Heart left ventricle (tissue), 16 donors: ENCODE results near the gene ADNP. TPM values are rescaled to one million over a fixed set of nuclear protein-coding genes. Genes with fewer than 3 reads are reported as not detected.
A peak's percentile ranks its signal among the peaks of the same experiment; 100 is the strongest.

Source experiments
- ATAC-seq, 4 donors: fragments of 200-7000 bp; cut with Tn5 transposase; one replicate each; pipeline ENCODE4 v1.9.1; 2020 to 2022; ENCODE audit warnings: moderate library complexity in 4 of 4, mild to moderate bottlenecking in 3 of 4, moderate number of reproducible peaks in 1 of 4
- DNase-seq, 5 donors: peaks; one replicate each; pipeline ENCODE4 v3.0.0-alpha.2; 2020
- H3K27ac ChIP-seq, 12 donors: fragments of 200-600 bp; sonication (generic) in 4 of 12; one replicate each; pipeline versions ENCODE4 v1.5.0 to v1.8.0; 2016 to 2022; ENCODE audit warnings: mild to moderate bottlenecking in 2 of 12
- H3K27me3 ChIP-seq, 9 donors: fragments of 200-600 bp; sonication (generic) in 2 of 9; one replicate each; pipeline versions ENCODE4 v1.5.1 to v1.8.0; 2016 to 2022; ENCODE audit warnings: mild to moderate bottlenecking in 3 of 9
- H3K36me3 ChIP-seq, 9 donors: fragments of 200-600 bp; sonication (generic) in 2 of 9; one replicate each; pipeline versions ENCODE4 v1.5.0 to v1.8.0; 2018 to 2022; ENCODE audit warnings: mild to moderate bottlenecking in 2 of 9
- H3K4me1 ChIP-seq, 12 donors: fragments of 200-600 bp; sonication (generic) in 4 of 12; one replicate each; pipeline versions ENCODE4 v1.5.0 to v1.8.0; 2016 to 2022; ENCODE audit warnings: mild to moderate bottlenecking in 3 of 12
- H3K4me3 ChIP-seq, 12 donors: fragments of 200-600 bp; sonication (generic) in 4 of 12; one replicate each; pipeline versions ENCODE4 v1.5.0 to v1.8.0; 2017 to 2022; ENCODE audit warnings: mild to moderate bottlenecking in 9 of 12, moderate library complexity in 4 of 12
- H3K9me3 ChIP-seq, 12 donors: fragments of 200-600 bp; sonication (generic) in 4 of 12; one replicate each; pipeline versions ENCODE4 v1.5.0 to v1.8.0; 2016 to 2022; ENCODE audit warnings: mild to moderate bottlenecking in 1 of 12
- CTCF ChIP-seq, 12 donors: fragments of 200-600 bp; sonication (generic) in 4 of 12; IDR thresholded peaks; one replicate each; pipeline versions ENCODE4 v1.5.0 to v1.8.0; 2018 to 2022; ENCODE audit warnings: antibody characterized with exemption in 12 of 12, mild to moderate bottlenecking in 5 of 12
- POLR2A ChIP-seq, 2 donors: fragments of 450-650 bp; IDR thresholded peaks; one replicate each; pipeline ENCODE4 v1.6.1; 2017; ENCODE audit warnings: antibody characterized with exemption in 2 of 2, mild to moderate bottlenecking in 2 of 2, moderate library complexity in 2 of 2
- WGBS, 4 donors: extraction: QIAGEN DNeasy Blood & Tissue Kit in 2 of 4; methylation state at CpG; one replicate each; pipeline versions ENCODE4 v1.1.5 to v1.1.7; 2013 to 2018; 5-methylcytosine and 5-hydroxymethylcytosine counted together
- intact Hi-C, 10 donors: fragments of 100-400 bp; cut with DNase I; formaldehyde crosslinking; loops; one replicate each; pipeline versions ENCODE4 v1.11.1 to v1.14.2; 2022
- polyA plus RNA-seq, 2 donors: library from polyadenylated mRNA; stranded (reverse); fragments of 200-250 nt; gene quantifications; one replicate each; pipeline ENCODE4 v1.2.3, GENCODE V29; 2013
- total RNA-seq, 9 donors: library from RNA; depleted of rRNA in 2 of 9; stranded (reverse); fragments of >200 nt in 2 of 9; fragmentation: NEBNext Ultra II Directional in 3 of 9; extraction: Animal tissue kit (Norgen Biotek cat#: 25700) in 3 of 9; gene quantifications; one replicate each; pipeline versions ENCODE4 v1.1.0 to v1.2.4, GENCODE V29; 2016 to 2023
- donor health status: ischemic (EF 13 %, LVEDD 7.1; RV severe dilation, severe dysfunction).
- donor health status: healthy with polysubstance abuse.
- donor health status: DM: no; HTN: yes; CAD: no.
- donor health status: DM: no; HTN: no; CAD: no.
- donor health status: ischemic (EF 25% LVEDD 6.9; RV normal size, moderate dysfunction).
- donor health status: ischemic (EF 25% LVEDD 5.7; RV mildly dilated, moderate dysfunction).
- donor health status: healthy.
- donor health status: DM: yes; HTN: yes; CAD: no.
- donor health status: ischemic (EF 35%, LVEDD 5.7; RV mildly dilated, moderate dysfunction).
- donor health status: nonischemic (EF 11% LVEDD 7.7; RV severe dilation, severe dysfunction).
- donor health status: DM: yes; HTN: yes; CAD: no.
- donor health status: PGD.
- donor health status: ischemic (EF 29% LVEDD 5.4; RV normal size, mild dysfunction).
- donor health status: nonischemic (EF 23%, LVEDD 6.1; RV moderate dilation, normal function).

ADNP gene
- total and polyA plus RNA-seq, 11 donors = 18.1 to 50.6 (median 30.5) TPM

GRCh38 chr20:50932016-50932485 is 814 bp upstream of the ADNP start:
- intact Hi-C loops = loop anchor here in 1 of 10 donors (5.0 kb wide), 1 partner anchor 140 kb away; no protein-coding TSS in a partner anchor
- Histone ChIP-seq H3K9me3 (no peaks in the 10 kb centered on the region), H3K36me3 (peaks cover 0 to 62% (median 53%) of the 10 kb centered on the region in 9 donors), H3K4me1 (peaks cover 0 to 38% (median 23%) of the 10 kb centered on the region in 12 donors), H3K27me3 (no peaks in the 10 kb centered on the region), H3K4me3 (peak overlapping the region in 11 of 12 donors; percentile 59 to 92 (median 68)), H3K27ac (peak overlapping the region; percentile 94 to 100 (median 99))
- WGBS, 4 donors = 26 to 44% (median 41%) methylated on average over 4 to 6 of the region's 6 CpGs
- ATAC-seq (no peak), DNase-seq (no peak)
- TF ChIP-seq CTCF (IDR thresholded peaks at IDR 0.05) = no peak
- no peak for TF ChIP-seq POLR2A (IDR thresholded peaks at IDR 0.05)

DNA sequence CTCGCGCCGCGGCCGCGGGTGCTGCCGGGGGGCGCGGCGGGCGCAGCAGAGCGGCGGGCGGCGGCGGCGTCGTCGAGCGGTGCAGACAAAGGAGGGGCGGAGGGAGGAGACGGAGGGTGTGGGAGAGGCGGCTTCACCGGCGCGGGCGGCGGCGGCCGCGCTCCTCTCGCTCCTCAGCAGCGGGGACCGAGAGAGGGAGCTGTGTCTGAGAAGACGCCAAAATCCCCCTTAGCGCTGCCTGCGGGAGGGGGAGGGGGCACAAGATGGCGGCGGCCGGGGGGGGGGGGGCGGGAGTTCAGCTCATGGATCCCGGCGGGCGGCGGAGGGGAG is 296 bp downstream of the ADNP start:
- Histone ChIP-seq H3K27ac (peak overlapping the region; percentile 94 to 100 (median 99)), H3K27me3 (no peaks in the 10 kb centered on the region), H3K4me3 (peak overlapping the region; percentile 43 to 92 (median 67)), H3K4me1 (peaks cover 0 to 49% (median 27%) of the 10 kb centered on the region in 12 donors), H3K36me3 (peaks cover 0 to 54% (median 42%) of the 10 kb centered on the region in 9 donors), H3K9me3 (no peaks in the 10 kb centered on the region)
- ATAC-seq = peak in 2 of 4 donors; percentile 39 to 51
- TF ChIP-seq CTCF (IDR thresholded peaks at IDR 0.05) = no peak
- no peak for TF ChIP-seq POLR2A (IDR thresholded peaks at IDR 0.05)
- intact Hi-C loops = loop anchor here in 5 of 10 donors (1.0 to 5.0 kb wide), 7 partner anchors 27 to 139 kb away; partner anchors contain the start of genes DPM1 (in 3 of the 5), MOCS3 (in 3 of the 5) and BCAS4 (in 1 of the 5)
- DNase-seq = no peak
- 1% methylated on average over 21 to 44 of the region's 45 CpGs for WGBS, 4 donors

- no peaks in the 10 kb centered on the region for H3K9me3 ChIP-seq
- peaks cover 0 to 55% (median 32%) of the 10 kb centered on the region in 12 donors for H3K4me1 ChIP-seq
- DNase-seq (peak; percentile 22 to 68 (median 33)), ATAC-seq (peak in 2 of 4 donors; percentile 1 to 3)
- H3K36me3 ChIP-seq = peaks cover 0 to 54% (median 36%) of the 10 kb centered on the region in 9 donors
- TF ChIP-seq POLR2A (IDR thresholded peaks at IDR 0.05) (no peak), CTCF (IDR thresholded peaks at IDR 0.05) (no peak)
- intact Hi-C loops = loop anchor here in 5 of 10 donors (1.0 to 5.0 kb wide), 6 partner anchors 28 to 138 kb away; partner anchors contain the start of genes DPM1 (in 2 of the 5), MOCS3 (in 2 of the 5) and BCAS4 (in 1 of the 5)
- H3K27me3 ChIP-seq = no peaks in the 10 kb centered on the region
- peak overlapping the region; percentile 71 to 92 (median 78) for H3K4me3 ChIP-seq
- peak overlapping the region; percentile 94 to 100 (median 99) for H3K27ac ChIP-seq
- 0 to 1% (median 1%) methylated on average over 3 to 79 of the region's 79 CpGs for WGBS, 4 donors
Measured at GRCh38 chr20:50930139-50930975, 880 bp downstream of the ADNP start.
